Islet of Langerhans (tissue), 1 donor: ENCODE data around the gene LRRC72.
"Not testable (repeated sequence)": the region's sequence is repeated elsewhere in the genome, so short reads cannot be mapped to it uniquely, and the experiment has no call there.

Source experiments
- FAIRE-seq: peaks from one replicate; lab custom pipeline; 2011; peaks lifted over from hg19 to GRCh38; lab: Jason Lieb, UNC

The LRRC72 gene

GRCh38 chr7:16529697-16530096 is 3.1 kb downstream of the LRRC72 start:
- FAIRE-seq, result no peak

- FAIRE-seq, result no peak
These were observed 5.1 kb downstream of the LRRC72 start for GRCh38 chr7:16531707-16532106.

- no peak for FAIRE-seq
These were observed 5.6 kb downstream of the LRRC72 start for GRCh38 chr7:16532272-16532671.

GRCh38 chr7:16535500-16535899 is 8.9 kb downstream of the LRRC72 start:
- no peak for FAIRE-seq

- not testable (repeated sequence) for FAIRE-seq
These were observed 13.9 kb downstream of the LRRC72 start for GRCh38 chr7:16540559-16540958.

- FAIRE-seq, result no peak
These were observed 15.8 kb downstream of the LRRC72 start for GRCh38 chr7:16542401-16542800.

GRCh38 chr7:16543456-16543855 is 16.8 kb downstream of the LRRC72 start:
- no peak for FAIRE-seq

- no peak for FAIRE-seq
These were observed 20.4 kb downstream of the LRRC72 start for GRCh38 chr7:16546921-16547505.

GRCh38 chr7:16548428-16548827 is 21.8 kb downstream of the LRRC72 start:
- FAIRE-seq, result no peak

- no peak for FAIRE-seq
These were observed 24.0 kb downstream of the LRRC72 start for GRCh38 chr7:16550671-16551070.

GRCh38 chr7:16554518-16555236 is 28.1 kb downstream of the LRRC72 start:
- FAIRE-seq, result no peak

- FAIRE-seq, result no peak
These were observed 29.7 kb downstream of the LRRC72 start for GRCh38 chr7:16556359-16556758.

GRCh38 chr7:16558761-16559302 is 32.2 kb downstream of the LRRC72 start:
- FAIRE-seq, result no peak

- peak; percentile 36 for FAIRE-seq
These were observed 33.0 kb downstream of the LRRC72 start for GRCh38 chr7:16559497-16560179.

GRCh38 chr7:16561943-16562342 is 35.3 kb downstream of the LRRC72 start:
- no peak for FAIRE-seq

GRCh38 chr7:16562456-16563220 is 36.0 kb downstream of the LRRC72 start:
- FAIRE-seq, result no peak

- FAIRE-seq, result no peak
These were observed 36.8 kb downstream of the LRRC72 start for GRCh38 chr7:16563281-16564022.

GRCh38 chr7:16564023-16564380 is 37.4 kb downstream of the LRRC72 start:
- no peak for FAIRE-seq

- FAIRE-seq, result peak; percentile 68
These were observed 38.3 kb downstream of the LRRC72 start for GRCh38 chr7:16564909-16565426.

- no peak for FAIRE-seq
These were observed 45.3 kb downstream of the LRRC72 start for GRCh38 chr7:16571941-16572340.

- no peak for FAIRE-seq
These were observed 52.6 kb downstream of the LRRC72 start for GRCh38 chr7:16579216-16579615.

- no peak for FAIRE-seq
These were observed 54.7 kb downstream of the LRRC72 start for GRCh38 chr7:16581286-16581685.
